ENCODE measurements around the gene MAP2K5. TPM values are rescaled to one million over a fixed set of nuclear protein-coding genes. Genes with fewer than 3 reads are reported as not detected.

MAP2K5 gene
- total and polyA plus RNA-seq, 8 donors, result 13.5 to 25.0 (median 20.8) TPM

DNA sequence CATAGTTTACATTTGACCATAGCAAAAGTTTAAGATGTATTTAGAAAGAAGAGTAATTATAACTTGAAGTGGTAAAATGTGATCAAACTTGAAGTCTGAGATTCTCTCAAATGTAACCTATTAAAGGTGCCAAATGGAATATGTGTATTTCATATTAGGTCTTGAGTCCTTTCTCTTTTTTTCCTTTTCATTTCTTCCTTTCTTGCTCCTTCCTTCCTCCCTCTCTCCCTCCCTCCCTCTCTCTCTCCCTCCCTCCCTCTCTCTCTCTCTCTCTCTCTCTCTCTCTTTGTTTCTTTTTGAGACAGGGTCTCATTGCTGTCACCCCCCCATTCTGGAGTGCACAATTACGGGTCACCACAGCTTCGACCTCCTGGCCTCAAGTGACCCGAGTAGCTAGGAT, 47.7 kb downstream of the MAP2K5 start:
- H3K9me3 ChIP-seq, result no peaks in the 10 kb centered on the region
- H3K36me3 ChIP-seq, result peaks cover 0 to 42% of the 10 kb centered on the region in 2 donors
- DNase-seq (no peak), ATAC-seq (no peak)
- intact Hi-C loops (cut with DNase I), result no loop called here
- H3K4me1 ChIP-seq, result no peaks in the 10 kb centered on the region
- H3K27ac ChIP-seq, result no peak overlapping the region
- no peak for TF ChIP-seq CTCF (IDR thresholded peaks at IDR 0.05)
- H3K4me3 ChIP-seq, result no peak overlapping the region
- no peaks in the 10 kb centered on the region for H3K27me3 ChIP-seq

GRCh38 chr15:67592245-67592644, 49.7 kb downstream of the MAP2K5 start:
- H3K9me3 ChIP-seq, result no peaks in the 10 kb centered on the region
- no peak for ATAC-seq
- no peak for TF ChIP-seq CTCF (IDR thresholded peaks at IDR 0.05)
- no peaks in the 10 kb centered on the region for H3K4me1 ChIP-seq
- H3K27me3 ChIP-seq, result no peaks in the 10 kb centered on the region
- H3K36me3 ChIP-seq, result peaks cover 0 to 45% of the 10 kb centered on the region in 2 donors
- H3K4me3 ChIP-seq, result no peak overlapping the region
- no peak overlapping the region for H3K27ac ChIP-seq
- intact Hi-C loops (cut with DNase I), result no loop called here
- DNase-seq, result no peak

DNA sequence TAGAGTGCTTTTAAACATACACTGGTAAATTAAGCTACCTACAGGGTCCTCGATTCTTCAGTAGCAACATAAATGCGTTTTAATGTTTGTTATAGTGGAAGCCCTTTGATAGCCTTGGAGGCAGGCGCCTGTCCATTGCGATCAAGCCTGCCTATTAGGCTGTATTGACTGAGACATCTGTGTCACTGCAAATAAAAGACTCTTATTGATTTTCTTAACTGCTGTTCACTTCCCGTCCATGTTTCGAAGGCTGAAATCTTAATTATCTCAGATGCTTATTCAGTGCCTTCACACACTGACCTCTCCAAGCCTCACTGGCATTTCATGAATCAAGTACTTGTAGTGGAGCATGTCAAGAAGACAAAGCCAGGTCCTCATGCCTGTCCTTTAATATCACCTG, 51.1 kb downstream of the MAP2K5 start:
- no peak for TF ChIP-seq CTCF (IDR thresholded peaks at IDR 0.05)
- intact Hi-C loops (cut with DNase I), result no loop called here
- DNase-seq (no peak), ATAC-seq (no peak)
- no peak overlapping the region for H3K27ac ChIP-seq
- no peaks in the 10 kb centered on the region for H3K4me1 ChIP-seq
- no peaks in the 10 kb centered on the region for H3K27me3 ChIP-seq
- H3K9me3 ChIP-seq, result no peaks in the 10 kb centered on the region
- no peak overlapping the region for H3K4me3 ChIP-seq
- H3K36me3 ChIP-seq, result peaks cover 0 to 34% of the 10 kb centered on the region in 2 donors

GRCh38 chr15:67594770-67595169, 52.3 kb downstream of the MAP2K5 start:
- Histone ChIP-seq H3K27ac (no peak overlapping the region), H3K36me3 (peaks cover 0 to 34% of the 10 kb centered on the region in 2 donors), H3K4me1 (no peaks in the 10 kb centered on the region), H3K9me3 (no peaks in the 10 kb centered on the region), H3K4me3 (no peak overlapping the region), H3K27me3 (no peaks in the 10 kb centered on the region)
- DNase-seq (no peak), ATAC-seq (no peak)
- intact Hi-C loops (cut with DNase I), result no loop called here
- TF ChIP-seq CTCF (IDR thresholded peaks at IDR 0.05), result no peak

- Histone ChIP-seq H3K36me3 (peaks cover 0 to 37% of the 10 kb centered on the region in 2 donors), H3K9me3 (no peaks in the 10 kb centered on the region), H3K27me3 (no peaks in the 10 kb centered on the region), H3K4me3 (no peak overlapping the region), H3K4me1 (no peaks in the 10 kb centered on the region), H3K27ac (no peak overlapping the region)
- intact Hi-C loops (cut with DNase I), result no loop called here
- no peak for TF ChIP-seq CTCF (IDR thresholded peaks at IDR 0.05)
- no peak for DNase-seq
- no peak for ATAC-seq
Measured at GRCh38 chr15:67595572-67595971, 53.1 kb downstream of the MAP2K5 start.

All from left lung (tissue), 10 donors.